Measurements from ENCODE around the gene SLC12A3.
"Not testable (repeated sequence)": the region's sequence is repeated elsewhere in the genome, so short reads cannot be mapped to it uniquely, and the experiment has no call there.

SLC12A3 gene

DNA sequence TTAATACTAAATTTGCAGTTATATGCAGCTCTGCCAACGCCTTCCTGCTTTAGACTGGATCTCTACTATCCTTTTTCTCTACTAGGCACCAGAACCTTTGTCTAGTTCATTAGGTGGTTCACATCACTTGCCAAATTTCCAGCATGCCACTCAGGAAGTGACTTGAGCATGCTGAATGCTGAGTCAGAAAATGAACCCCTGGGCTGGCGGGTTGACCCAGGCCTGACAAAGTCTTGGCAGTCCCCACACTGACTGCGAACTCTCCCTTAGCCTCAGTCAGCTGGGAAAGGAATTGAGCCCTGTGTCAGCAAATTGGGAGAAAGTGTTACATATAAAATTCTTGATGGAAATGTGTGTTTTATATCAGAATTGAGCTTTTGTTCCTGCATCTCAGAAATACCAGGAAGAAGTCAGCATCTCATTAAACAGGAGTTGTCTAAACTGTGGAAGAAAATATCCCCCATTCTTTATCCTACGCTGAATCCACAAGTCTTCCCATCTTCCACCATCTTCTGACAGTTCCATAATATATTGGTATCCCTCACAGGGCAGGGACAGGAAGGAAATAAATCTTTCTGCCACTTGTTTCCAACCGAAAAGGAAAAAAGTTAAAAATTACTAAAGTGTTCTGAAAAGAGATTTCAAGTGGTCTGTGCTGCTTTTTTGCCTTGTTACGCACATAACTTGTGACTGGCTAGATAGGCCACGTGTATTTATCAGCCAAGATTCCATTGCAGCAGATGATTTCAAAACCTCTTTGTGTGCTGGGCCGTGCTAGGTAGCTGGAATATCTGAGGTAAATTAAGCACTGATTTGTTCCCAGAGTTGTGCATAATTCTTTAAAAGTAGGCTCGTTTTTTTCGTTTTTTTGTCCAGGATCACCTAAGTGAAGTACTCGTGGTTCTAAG, 16.7 kb upstream of the SLC12A3 start:
- no peak for FAIRE-seq

GRCh38 chr16:56848955-56849689, 15.9 kb upstream of the SLC12A3 start:
- no peak for FAIRE-seq

GRCh38 chr16:56849690-56850680, 15.0 kb upstream of the SLC12A3 start:
- no peak for FAIRE-seq

- FAIRE-seq: no peak
These were observed 13.2 kb upstream of the SLC12A3 start for GRCh38 chr16:56851671-56852400.

- no peak for FAIRE-seq
These were observed 12.6 kb upstream of the SLC12A3 start for GRCh38 chr16:56852401-56852730.

- FAIRE-seq: no peak
These were observed 12.0 kb upstream of the SLC12A3 start for GRCh38 chr16:56852968-56853367.

DNA sequence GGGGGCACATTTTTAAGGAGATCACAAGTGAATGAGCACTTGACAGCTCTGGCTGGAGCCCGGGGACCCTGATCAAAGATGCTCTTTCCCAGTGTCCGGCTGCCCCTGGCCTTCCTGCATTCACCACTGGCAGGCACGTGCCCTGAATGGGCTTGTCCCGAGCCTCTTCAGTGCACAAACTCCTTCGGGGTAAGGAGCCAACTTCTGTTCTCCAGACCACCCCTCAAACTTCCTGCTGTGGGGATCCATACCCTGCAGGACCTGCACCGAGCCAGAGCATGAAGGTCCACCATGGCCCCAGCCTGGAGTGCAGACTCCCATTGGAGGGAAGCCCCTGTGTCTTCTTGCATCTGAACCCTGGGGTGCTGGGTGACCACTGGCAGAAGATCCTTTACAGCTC, 9.8 kb upstream of the SLC12A3 start:
- FAIRE-seq: no peak

- no peak for FAIRE-seq
These were observed 9.1 kb upstream of the SLC12A3 start for GRCh38 chr16:56855946-56856345.

DNA sequence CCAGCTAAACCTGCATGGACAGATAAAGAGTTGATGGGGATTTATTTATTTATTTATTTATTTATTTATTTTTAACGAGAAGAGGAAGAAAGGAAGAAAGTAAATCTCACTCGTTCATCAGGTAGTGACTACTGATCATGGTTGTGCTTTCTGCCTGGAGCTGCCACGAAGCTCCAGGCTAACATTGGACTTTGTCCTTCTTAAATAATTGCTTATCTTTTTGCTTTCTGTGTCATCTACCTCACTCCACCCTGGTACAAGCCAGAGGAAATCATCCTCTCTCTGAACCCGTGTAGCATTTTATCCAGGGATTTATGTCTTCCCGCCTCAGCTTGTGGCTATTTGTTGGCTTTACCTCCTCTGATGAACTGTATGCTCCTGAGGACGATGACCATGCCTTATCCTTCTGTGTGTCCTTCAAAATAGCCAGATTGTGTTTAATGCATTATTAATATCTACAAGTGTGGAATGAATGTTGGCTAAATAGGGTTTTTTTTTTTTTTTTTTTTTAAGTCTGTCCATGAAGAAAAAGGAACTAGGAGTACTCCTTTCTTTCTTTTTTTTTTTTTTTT, 8.0 kb upstream of the SLC12A3 start:
- no peak for FAIRE-seq

DNA sequence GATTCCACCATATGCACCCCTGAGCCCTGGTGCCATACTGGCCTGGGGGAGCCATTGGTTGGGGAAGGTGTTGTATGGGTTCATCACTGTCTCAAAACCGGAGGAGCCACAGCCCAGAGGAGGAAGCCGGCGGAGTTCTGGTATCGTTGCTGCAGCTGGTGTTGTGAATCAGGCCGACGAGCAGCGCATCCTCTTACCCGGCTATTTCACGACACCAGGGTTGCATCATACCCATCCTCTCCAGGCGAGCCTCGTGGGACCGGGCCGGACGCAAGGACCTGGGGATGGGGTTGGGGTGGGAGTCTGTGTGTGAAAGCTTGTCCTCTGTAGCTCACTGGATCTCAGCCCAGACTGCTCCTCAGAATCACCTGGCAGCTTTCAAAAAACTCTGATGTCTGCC, 6.6 kb upstream of the SLC12A3 start:
- FAIRE-seq: no peak

DNA sequence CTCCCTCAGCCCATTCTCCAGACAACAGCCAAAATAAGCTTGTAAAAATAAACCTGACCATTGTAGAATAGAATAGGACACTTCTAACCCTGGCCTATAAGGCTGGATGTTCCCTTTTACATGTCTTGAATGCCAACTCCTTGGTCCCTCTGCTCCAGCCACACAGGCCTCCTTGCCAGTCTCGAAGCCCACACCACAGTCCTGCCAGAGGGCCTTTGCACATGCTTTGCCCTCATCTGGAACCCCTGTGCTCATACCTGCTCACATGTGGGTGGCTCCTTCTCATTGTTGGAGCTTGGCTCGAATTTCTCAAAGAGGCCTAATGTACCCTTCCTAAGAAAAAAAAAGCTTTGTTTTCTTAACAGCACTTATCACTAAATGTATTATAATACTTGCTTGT, 5.4 kb upstream of the SLC12A3 start:
- no peak for FAIRE-seq

- no peak for FAIRE-seq
These were observed 4.6 kb upstream of the SLC12A3 start for GRCh38 chr16:56860226-56861020.

DNA sequence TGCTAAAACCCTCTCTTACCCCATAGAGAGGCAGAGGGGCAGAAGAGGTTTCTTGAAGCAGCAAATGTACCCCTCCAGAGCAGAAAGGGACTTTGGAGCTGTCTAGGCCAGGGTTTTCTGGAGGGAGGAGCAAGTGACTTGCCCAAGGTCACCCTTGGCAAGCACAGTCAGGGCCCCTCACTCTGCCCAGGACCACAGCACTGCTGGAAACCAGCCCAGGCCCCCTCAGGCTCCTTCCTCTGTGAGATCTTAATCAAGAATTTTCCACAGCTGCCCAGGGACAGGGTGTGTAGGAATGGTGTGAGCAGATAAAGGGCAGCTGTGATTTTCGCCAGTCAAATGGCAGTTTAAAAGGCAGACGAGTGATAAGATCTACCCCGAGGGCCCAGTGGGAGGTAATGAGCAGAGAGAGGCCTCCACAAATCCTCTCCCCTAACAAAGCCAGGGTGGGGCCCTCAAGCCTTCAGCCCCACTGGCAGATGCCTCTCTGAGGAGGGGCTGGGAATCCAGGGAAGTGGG, 3.9 kb upstream of the SLC12A3 start:
- FAIRE-seq: no peak

- FAIRE-seq: no peak
These were observed 3.3 kb upstream of the SLC12A3 start for GRCh38 chr16:56861756-56862155.

DNA sequence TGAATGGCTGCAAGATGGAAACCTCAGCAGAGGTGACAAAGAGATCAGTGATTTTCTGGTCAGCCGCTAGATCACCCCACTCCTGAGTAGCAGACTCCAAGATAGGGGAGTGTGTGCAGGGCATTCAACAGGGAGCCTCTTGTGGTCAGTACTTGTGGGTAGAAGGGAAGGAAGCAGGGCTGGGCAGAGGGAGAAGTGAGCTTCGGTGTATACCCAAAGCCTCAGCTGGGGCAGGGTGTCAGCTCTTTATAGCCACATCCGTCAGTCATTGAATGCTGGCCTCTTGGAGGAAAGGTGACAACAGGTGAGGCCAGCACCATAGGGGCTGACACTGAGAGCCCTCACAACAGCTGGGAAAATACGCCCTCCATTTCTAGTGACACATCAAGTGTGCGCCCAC, 2.2 kb upstream of the SLC12A3 start:
- no peak for FAIRE-seq

- no peak for FAIRE-seq
These were observed 521 bp downstream of the SLC12A3 start for GRCh38 chr16:56865394-56866062.

DNA sequence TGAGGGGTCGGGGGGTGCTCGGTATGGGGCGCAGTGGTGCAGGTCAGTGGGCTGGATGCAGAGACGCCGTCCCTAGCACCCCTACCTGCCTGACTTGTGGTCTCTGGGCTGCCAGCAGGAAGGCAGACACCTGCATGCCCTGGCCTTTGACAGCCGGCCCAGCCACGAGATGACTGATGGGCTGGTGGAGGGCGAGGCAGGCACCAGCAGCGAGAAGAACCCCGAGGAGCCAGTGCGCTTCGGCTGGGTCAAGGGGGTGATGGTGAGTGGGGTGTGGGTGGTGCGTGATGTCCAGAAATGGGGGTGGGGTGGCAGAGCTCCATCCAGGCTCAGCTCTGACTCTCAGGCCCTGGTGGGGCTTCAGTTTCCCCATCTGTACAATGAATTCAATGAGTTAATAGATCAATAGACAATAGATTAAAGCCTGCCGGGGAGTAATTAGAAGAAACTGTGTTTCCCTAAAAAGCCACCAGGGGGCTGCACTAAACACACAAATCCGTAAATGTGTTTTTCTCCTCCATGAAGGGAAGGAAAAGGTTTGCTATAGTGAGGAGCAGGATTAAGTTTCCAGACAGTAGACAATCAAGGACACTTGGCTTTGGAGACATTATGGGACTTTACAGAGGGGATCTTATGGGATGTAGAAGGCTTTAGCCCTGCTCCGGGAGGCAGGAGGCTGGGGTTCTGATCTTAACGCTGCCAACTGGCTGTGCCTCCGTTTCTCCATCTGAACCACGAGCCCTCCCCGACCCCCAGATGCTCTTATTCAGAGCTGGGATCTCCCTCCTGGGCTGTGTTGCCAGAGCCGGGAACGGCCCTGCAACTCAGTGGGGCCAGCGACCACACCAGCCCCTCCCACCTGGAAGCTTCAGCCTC, 2.2 kb downstream of the SLC12A3 start:
- FAIRE-seq: peak; percentile 94

GRCh38 chr16:56868175-56868574, 3.2 kb downstream of the SLC12A3 start:
- FAIRE-seq: no peak

- not testable (repeated sequence) for FAIRE-seq
These were observed 3.8 kb downstream of the SLC12A3 start for GRCh38 chr16:56868766-56869165.
